Measurements from ENCODE around the gene KIAA1328. TPM values are rescaled to one million over a fixed set of nuclear protein-coding genes. Genes with fewer than 3 reads are reported as not detected.

The KIAA1328 gene
- total and polyA plus RNA-seq, 3 experiments from 2014 or later = 6.6 to 8.3 (median 6.8) TPM

DNA sequence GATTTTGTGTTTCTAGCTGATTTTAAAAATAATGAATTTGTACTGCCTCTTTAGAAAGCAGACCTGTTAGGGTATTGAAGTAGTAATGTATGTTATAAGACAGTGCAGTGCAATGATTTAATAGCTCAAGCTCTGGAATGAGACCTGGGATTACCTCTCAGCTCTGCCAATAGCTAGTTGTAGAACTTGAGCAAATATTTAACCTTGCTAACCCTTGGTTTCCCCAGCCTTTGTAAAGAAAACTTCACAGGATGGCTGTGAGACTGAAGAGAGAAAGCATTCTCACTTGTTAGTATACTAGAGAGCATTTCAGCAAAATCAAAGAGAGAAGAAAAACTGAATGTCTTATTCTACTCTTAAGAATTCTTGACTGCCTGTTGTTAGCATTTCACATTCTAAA, 293.9 kb downstream of the KIAA1328 start:
- POLR2A ChIA-PET = no interaction called here
- H3K4me1 ChIP-seq (ENCODE audit: insufficient read depth, low read length) = no peaks in the 10 kb centered on the region

DNA sequence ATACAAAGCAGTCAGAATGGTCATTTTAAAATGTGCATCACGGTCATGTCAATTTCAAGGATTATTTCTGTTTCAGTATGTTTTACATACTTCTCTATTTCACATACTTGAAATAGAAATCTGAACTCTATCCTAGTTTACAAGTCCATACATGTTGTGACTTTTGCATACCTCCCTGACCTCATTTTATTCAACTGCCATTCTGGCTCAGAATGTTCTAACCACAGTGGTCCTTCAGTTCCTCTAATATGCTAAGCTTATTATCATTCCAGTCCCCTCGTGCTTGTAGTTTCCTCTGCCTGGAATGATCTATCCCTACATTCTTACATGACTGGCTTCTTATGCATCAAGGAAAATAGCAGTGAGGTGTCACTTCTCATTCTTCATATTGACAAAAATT, 295.6 kb downstream of the KIAA1328 start:
- POLR2A ChIA-PET = no interaction called here
- Mint-ChIP-seq H3K27me3 (no peaks in the 10 kb centered on the region), H3K27ac (no peak overlapping the region), H3K36me3 (peaks cover 0 to 16% (median 0%) of the 10 kb centered on the region in 3 donors), H3K4me3 (no peak overlapping the region), H3K4me1 (no peaks in the 10 kb centered on the region), H3K9me3 (peaks cover 0 to 14% (median 0%) of the 10 kb centered on the region in 5 donors)
- H3K27me3 ChIP-seq (ENCODE audit: insufficient read depth, low read length, poor library complexity, severe bottlenecking) = no peaks in the 10 kb centered on the region
- CTCF ChIA-PET = no interaction called here
- H3K9me3 ChIP-seq (ENCODE audit: low read length) = no peaks in the 10 kb centered on the region
- H3K4me3 ChIP-seq (ENCODE audit: low read length) = no peak overlapping the region
- no peaks in the 10 kb centered on the region for H3K4me1 ChIP-seq (ENCODE audit: insufficient read depth, low read length)
- no peaks in the 10 kb centered on the region for H3K36me3 ChIP-seq (ENCODE audit: insufficient read depth, low read length)
- H3K27ac ChIP-seq (ENCODE audit: low read depth, low read length) = no peak overlapping the region
- DNase-seq = no peak

More for the DNA sequence above, 293.9 kb downstream of the KIAA1328 start:
- no peaks in the 10 kb centered on the region for H3K9me3 ChIP-seq (ENCODE audit: low read length)
- no peak overlapping the region for H3K4me3 ChIP-seq (ENCODE audit: low read length)
- H3K4me3 Mint-ChIP-seq = no peak overlapping the region
- no peaks in the 10 kb centered on the region for H3K4me1 Mint-ChIP-seq
- peaks cover 0 to 14% (median 0%) of the 10 kb centered on the region in 3 donors for H3K36me3 Mint-ChIP-seq
- no peak overlapping the region for H3K27ac Mint-ChIP-seq
- CTCF ChIA-PET = no interaction called here
- H3K27ac ChIP-seq (ENCODE audit: low read depth, low read length) = no peak overlapping the region
- no peak for DNase-seq
- no peaks in the 10 kb centered on the region for H3K27me3 Mint-ChIP-seq
- no peaks in the 10 kb centered on the region for H3K27me3 ChIP-seq (ENCODE audit: insufficient read depth, low read length, poor library complexity, severe bottlenecking)
- H3K9me3 Mint-ChIP-seq = peaks cover 0 to 15% (median 0%) of the 10 kb centered on the region in 5 donors
- no peaks in the 10 kb centered on the region for H3K36me3 ChIP-seq (ENCODE audit: insufficient read depth, low read length)

DNA sequence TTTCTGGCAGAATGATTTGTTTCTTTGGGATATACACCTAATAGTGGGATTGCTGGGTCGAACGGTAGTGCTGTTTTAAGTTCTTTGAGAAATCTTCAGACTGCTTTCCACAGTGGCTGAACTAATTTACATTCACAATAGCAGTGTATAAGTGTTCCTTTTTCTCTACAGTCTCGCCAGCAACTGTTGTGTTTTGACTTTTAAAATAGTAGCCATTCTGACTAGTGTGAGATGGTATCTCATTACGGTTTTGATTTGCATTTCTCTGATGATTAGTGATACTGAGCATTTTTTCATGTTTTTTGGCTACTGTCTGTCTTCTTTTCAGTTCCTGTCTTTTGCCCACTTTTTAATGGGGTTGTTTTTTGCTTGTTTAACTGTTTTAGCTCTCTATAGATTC, 306.2 kb downstream of the KIAA1328 start:
- H3K9me3 Mint-ChIP-seq = peaks cover 13 to 54% (median 20%) of the 10 kb centered on the region in 5 donors
- H3K4me1 ChIP-seq (ENCODE audit: insufficient read depth, low read length) = no peaks in the 10 kb centered on the region
- POLR2A ChIA-PET = no interaction called here
- DNase-seq = no peak
- no peaks in the 10 kb centered on the region for H3K9me3 ChIP-seq (ENCODE audit: low read length)
- H3K27ac ChIP-seq (ENCODE audit: low read depth, low read length) = no peak overlapping the region
- no peaks in the 10 kb centered on the region for H3K27me3 Mint-ChIP-seq
- no peaks in the 10 kb centered on the region for H3K4me1 Mint-ChIP-seq
- no peaks in the 10 kb centered on the region for H3K27me3 ChIP-seq (ENCODE audit: insufficient read depth, low read length, poor library complexity, severe bottlenecking)
- CTCF ChIA-PET = no interaction called here
- no peak overlapping the region for H3K4me3 ChIP-seq (ENCODE audit: low read length)
- no peaks in the 10 kb centered on the region for H3K36me3 ChIP-seq (ENCODE audit: insufficient read depth, low read length)
- H3K4me3 Mint-ChIP-seq = no peak overlapping the region
- H3K36me3 Mint-ChIP-seq = peaks cover 2 to 49% (median 3%) of the 10 kb centered on the region in 3 donors
- H3K27ac Mint-ChIP-seq = no peak overlapping the region

DNA sequence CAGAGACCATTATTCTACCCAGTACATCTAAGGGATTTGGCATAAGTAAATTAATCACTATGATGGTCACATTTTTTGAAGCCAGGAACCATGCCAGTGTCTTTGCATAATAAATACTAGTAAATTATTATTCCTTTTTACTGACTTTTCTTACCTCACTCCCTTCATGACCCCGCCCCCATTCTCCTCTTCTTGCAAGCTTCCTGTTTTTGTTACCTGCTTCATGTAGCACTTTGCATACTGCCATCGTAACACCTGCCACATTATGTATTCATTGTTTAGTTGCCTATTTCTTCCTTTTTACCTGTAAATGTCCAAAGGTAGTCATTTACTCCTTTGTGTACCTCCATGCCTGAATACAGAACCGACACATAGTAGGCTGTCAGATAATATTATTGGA, 309.5 kb downstream of the KIAA1328 start:
- Histone ChIP-seq H3K4me3 (ENCODE audit: low read length) (no peak overlapping the region), H3K4me1 (ENCODE audit: insufficient read depth, low read length) (no peaks in the 10 kb centered on the region), H3K9me3 (ENCODE audit: low read length) (no peaks in the 10 kb centered on the region), H3K27me3 (ENCODE audit: insufficient read depth, low read length, poor library complexity, severe bottlenecking) (no peaks in the 10 kb centered on the region), H3K27ac (ENCODE audit: low read depth, low read length) (no peak overlapping the region), H3K36me3 (ENCODE audit: insufficient read depth, low read length) (no peaks in the 10 kb centered on the region)
- Mint-ChIP-seq H3K4me3 (no peak overlapping the region), H3K27ac (no peak overlapping the region), H3K9me3 (peaks cover 8 to 46% (median 12%) of the 10 kb centered on the region in 5 donors), H3K4me1 (no peaks in the 10 kb centered on the region), H3K36me3 (peaks cover 0 to 37% (median 2%) of the 10 kb centered on the region in 3 donors), H3K27me3 (no peaks in the 10 kb centered on the region)
- no peak for DNase-seq
- CTCF ChIA-PET = no interaction called here
- POLR2A ChIA-PET = no interaction called here

DNA sequence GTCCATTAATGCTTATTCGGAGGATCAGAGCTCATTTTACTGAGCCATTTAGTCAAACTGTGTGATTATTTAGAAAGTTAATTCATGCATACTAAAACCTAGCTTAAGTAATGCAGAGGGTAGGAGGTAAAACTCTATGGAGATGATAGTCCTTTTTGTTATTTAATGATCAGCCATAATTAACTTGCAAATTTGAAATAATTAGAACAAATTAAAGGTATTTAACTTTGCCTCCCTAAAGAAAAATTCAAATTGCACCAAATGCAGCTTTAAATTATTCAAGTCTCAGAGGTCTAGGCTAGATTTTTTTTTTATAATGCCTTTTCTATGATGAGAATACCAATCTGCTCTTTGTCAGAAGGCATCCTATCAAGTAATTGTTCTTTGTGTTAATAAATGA, 310.9 kb downstream of the KIAA1328 start:
- Mint-ChIP-seq H3K27ac (no peak overlapping the region), H3K4me3 (no peak overlapping the region), H3K4me1 (no peaks in the 10 kb centered on the region), H3K9me3 (peaks cover 5 to 43% (median 12%) of the 10 kb centered on the region in 5 donors), H3K36me3 (peaks cover 0 to 39% (median 2%) of the 10 kb centered on the region in 3 donors), H3K27me3 (no peaks in the 10 kb centered on the region)
- Histone ChIP-seq H3K27ac (ENCODE audit: low read depth, low read length) (no peak overlapping the region), H3K27me3 (ENCODE audit: insufficient read depth, low read length, poor library complexity, severe bottlenecking) (no peaks in the 10 kb centered on the region), H3K9me3 (ENCODE audit: low read length) (no peaks in the 10 kb centered on the region), H3K4me3 (ENCODE audit: low read length) (no peak overlapping the region), H3K4me1 (ENCODE audit: insufficient read depth, low read length) (no peaks in the 10 kb centered on the region), H3K36me3 (ENCODE audit: insufficient read depth, low read length) (no peaks in the 10 kb centered on the region)
- ChIA-PET POLR2A (no interaction called here), CTCF (no interaction called here)
- no peak for DNase-seq

DNA sequence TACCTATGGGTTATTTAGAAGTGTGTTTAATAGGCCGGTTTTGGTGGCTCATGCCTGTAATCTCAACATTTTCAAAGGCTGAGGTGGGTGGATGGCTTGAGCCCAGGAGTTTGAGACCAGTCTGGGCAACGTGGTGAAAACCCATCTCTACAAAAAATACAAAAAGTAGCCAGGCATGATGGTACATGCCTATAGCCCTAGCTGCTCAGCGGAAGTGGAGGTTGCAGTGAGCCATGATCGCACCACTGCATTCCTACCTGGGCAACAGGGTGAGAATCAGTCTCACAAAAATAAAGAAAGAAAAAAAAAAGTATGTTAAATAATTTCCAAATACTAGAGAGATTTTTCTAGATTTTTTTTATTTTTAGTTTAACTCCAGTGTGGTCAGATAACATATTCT, 316.0 kb downstream of the KIAA1328 start:
- Mint-ChIP-seq H3K4me3 (no peak overlapping the region), H3K9me3 (peaks cover 0 to 48% (median 5%) of the 10 kb centered on the region in 5 donors), H3K27me3 (no peaks in the 10 kb centered on the region), H3K4me1 (no peaks in the 10 kb centered on the region), H3K36me3 (peaks cover 2 to 50% (median 3%) of the 10 kb centered on the region in 3 donors), H3K27ac (no peak overlapping the region)
- H3K4me1 ChIP-seq (ENCODE audit: insufficient read depth, low read length) = no peaks in the 10 kb centered on the region
- no peaks in the 10 kb centered on the region for H3K27me3 ChIP-seq (ENCODE audit: insufficient read depth, low read length, poor library complexity, severe bottlenecking)
- H3K27ac ChIP-seq (ENCODE audit: low read depth, low read length) = no peak overlapping the region
- no peak for DNase-seq
- ChIA-PET CTCF (no interaction called here), POLR2A (no interaction called here)
- no peak overlapping the region for H3K4me3 ChIP-seq (ENCODE audit: low read length)
- H3K9me3 ChIP-seq (ENCODE audit: low read length) = no peaks in the 10 kb centered on the region
- H3K36me3 ChIP-seq (ENCODE audit: insufficient read depth, low read length) = no peaks in the 10 kb centered on the region

DNA sequence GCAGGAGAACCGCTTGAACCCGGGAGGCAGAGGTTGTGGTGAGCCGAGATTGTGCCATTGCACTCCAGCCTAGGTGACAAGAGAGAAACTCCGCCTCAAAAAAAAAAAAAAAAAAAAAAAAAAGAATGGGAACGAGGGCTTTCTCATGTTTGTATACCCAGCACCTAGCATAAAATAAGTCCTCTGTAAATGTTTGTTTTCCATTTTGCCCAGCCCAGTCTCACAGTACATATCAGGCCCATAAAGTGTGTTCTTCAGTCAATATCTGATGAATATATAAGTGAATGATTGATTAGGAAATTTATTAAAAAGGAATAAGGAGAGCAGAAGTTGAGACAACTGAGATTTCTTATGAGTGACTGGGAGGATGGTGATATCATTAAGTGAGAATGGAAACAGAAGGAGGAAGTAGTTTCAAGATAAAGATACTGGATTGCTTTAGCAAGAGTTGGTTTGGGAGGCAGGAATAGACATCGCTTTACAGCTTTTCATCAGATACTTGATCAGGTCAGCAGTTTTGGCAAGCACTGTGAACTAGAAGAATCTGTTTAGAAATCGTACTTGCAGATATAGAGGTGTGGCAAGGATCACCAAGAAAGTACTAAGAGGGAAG, 327.5 kb downstream of the KIAA1328 start:
- POLR2A ChIA-PET = no interaction called here
- CTCF ChIA-PET = no interaction called here
- Mint-ChIP-seq H3K36me3 (peaks cover 2 to 18% (median 5%) of the 10 kb centered on the region in 3 donors), H3K9me3 (peaks cover 0 to 4% (median 0%) of the 10 kb centered on the region in 5 donors), H3K27ac (no peak overlapping the region), H3K4me1 (no peaks in the 10 kb centered on the region), H3K27me3 (no peaks in the 10 kb centered on the region), H3K4me3 (no peak overlapping the region)
- no peak overlapping the region for H3K4me3 ChIP-seq (ENCODE audit: low read length)
- no peaks in the 10 kb centered on the region for H3K27me3 ChIP-seq (ENCODE audit: insufficient read depth, low read length, poor library complexity, severe bottlenecking)
- H3K9me3 ChIP-seq (ENCODE audit: low read length) = no peaks in the 10 kb centered on the region
- no peaks in the 10 kb centered on the region for H3K36me3 ChIP-seq (ENCODE audit: insufficient read depth, low read length)
- H3K27ac ChIP-seq (ENCODE audit: low read depth, low read length) = no peak overlapping the region
- no peak for DNase-seq
- no peaks in the 10 kb centered on the region for H3K4me1 ChIP-seq (ENCODE audit: insufficient read depth, low read length)

DNA sequence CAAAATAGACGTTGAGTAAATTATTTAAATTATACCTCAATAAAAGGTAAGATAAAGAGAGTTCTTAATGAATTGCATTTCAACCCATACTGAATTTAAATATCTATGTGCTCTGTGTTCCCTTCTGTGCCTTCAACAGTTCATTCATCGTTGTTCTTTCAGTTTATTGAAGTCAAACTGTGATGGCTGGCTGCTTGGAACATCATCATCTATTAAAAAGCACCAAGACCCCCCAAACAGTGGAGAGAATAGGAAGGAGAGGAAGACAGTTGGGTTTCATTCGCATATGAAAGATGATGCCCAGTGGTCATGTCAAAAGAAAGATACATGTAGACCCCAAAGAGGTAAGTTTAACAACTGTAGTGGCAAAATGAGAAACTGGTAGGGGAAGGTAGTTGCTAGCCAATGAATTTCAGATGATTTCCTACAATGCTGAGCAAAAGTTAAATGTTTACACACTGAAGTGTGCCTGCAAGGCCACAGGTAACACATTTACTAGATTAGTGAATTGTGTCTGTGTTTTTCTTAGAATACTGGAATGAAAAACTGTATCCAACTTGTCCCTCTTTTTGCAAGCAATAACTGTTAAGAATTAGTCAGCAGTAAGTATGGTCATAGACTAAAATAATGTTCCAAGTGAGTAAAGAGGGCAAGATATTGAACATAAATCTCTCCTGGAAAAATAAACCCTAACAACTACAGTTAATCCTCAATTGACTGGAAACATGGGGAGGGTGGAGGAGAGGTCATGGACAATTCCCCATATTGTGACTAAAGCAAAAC, 331.3 kb downstream of the KIAA1328 start:
- Mint-ChIP-seq H3K27ac (no peak overlapping the region), H3K27me3 (no peaks in the 10 kb centered on the region), H3K4me1 (no peaks in the 10 kb centered on the region), H3K36me3 (peaks cover 8 to 30% (median 19%) of the 10 kb centered on the region in 3 donors), H3K9me3 (peaks cover 0 to 2% (median 0%) of the 10 kb centered on the region in 5 donors), H3K4me3 (no peak overlapping the region)
- ChIA-PET CTCF (no interaction called here), POLR2A (no interaction called here)
- H3K4me1 ChIP-seq (ENCODE audit: insufficient read depth, low read length) = no peaks in the 10 kb centered on the region
- H3K9me3 ChIP-seq (ENCODE audit: low read length) = no peaks in the 10 kb centered on the region
- H3K27me3 ChIP-seq (ENCODE audit: insufficient read depth, low read length, poor library complexity, severe bottlenecking) = no peaks in the 10 kb centered on the region
- no peak overlapping the region for H3K27ac ChIP-seq (ENCODE audit: low read depth, low read length)
- H3K36me3 ChIP-seq (ENCODE audit: insufficient read depth, low read length) = no peaks in the 10 kb centered on the region
- no peak overlapping the region for H3K4me3 ChIP-seq (ENCODE audit: low read length)
- DNase-seq = no peak

All from CD8-positive, alpha-beta memory T cell (primary cell).